Activated effector memory CD4-positive, alpha-beta T cell treated with Interleukin-2 at 50 U/mL for 16 hours (primary cell): Measurements from ENCODE around the gene UBE2I.
"Not testable (repeated sequence)": the region's sequence is repeated elsewhere in the genome, so short reads cannot be mapped to it uniquely, and the experiment has no call there.

Experiments
- DNase-seq: peaks from one replicate; pipeline ENCODE4 v3.0.0-alpha.2; 2020

The UBE2I gene

GRCh38 chr16:1293921-1294656, 15.3 kb upstream of the UBE2I start:
- DNase-seq: no peak

GRCh38 chr16:1295465-1295864, 14.0 kb upstream of the UBE2I start:
- DNase-seq: no peak

GRCh38 chr16:1296688-1297017, 12.8 kb upstream of the UBE2I start:
- not testable (repeated sequence) for DNase-seq

GRCh38 chr16:1297018-1297696, 12.3 kb upstream of the UBE2I start:
- no peak for DNase-seq

GRCh38 chr16:1298406-1298805, 11.0 kb upstream of the UBE2I start:
- DNase-seq: no peak

GRCh38 chr16:1299012-1299867, 10.2 kb upstream of the UBE2I start:
- DNase-seq: no peak

GRCh38 chr16:1299868-1300203, 9.6 kb upstream of the UBE2I start:
- no peak for DNase-seq

- peak; percentile 63 for DNase-seq
These were observed 8.6 kb upstream of the UBE2I start for GRCh38 chr16:1300664-1301476.

- no peak for DNase-seq
These were observed 7.9 kb upstream of the UBE2I start for GRCh38 chr16:1301562-1301961.

- no peak for DNase-seq
These were observed 3.6 kb upstream of the UBE2I start for GRCh38 chr16:1305823-1306222.

GRCh38 chr16:1306334-1306733, 3.1 kb upstream of the UBE2I start:
- DNase-seq: no peak

- no peak for DNase-seq
These were observed 1.1 kb upstream of the UBE2I start for GRCh38 chr16:1308036-1308976.

- peak; percentile 49 for DNase-seq
These were observed 724 bp downstream of the UBE2I start for GRCh38 chr16:1309888-1310831.

GRCh38 chr16:1310832-1311200, 1.4 kb downstream of the UBE2I start:
- peak; percentile 13 for DNase-seq

GRCh38 chr16:1311212-1311737, 1.8 kb downstream of the UBE2I start:
- DNase-seq: no peak

- DNase-seq: no peak
These were observed 2.5 kb downstream of the UBE2I start for GRCh38 chr16:1311738-1312466.

GRCh38 chr16:1312467-1312816, 3.0 kb downstream of the UBE2I start:
- DNase-seq: no peak

GRCh38 chr16:1312903-1313302, 3.5 kb downstream of the UBE2I start:
- DNase-seq: no peak

- DNase-seq: no peak
These were observed 4.4 kb downstream of the UBE2I start for GRCh38 chr16:1313721-1314369.
